CD8-positive, alpha-beta memory T cell (primary cell): Measurements from ENCODE around the gene COL1A1. TPM values are rescaled to one million over a fixed set of nuclear protein-coding genes. Genes with fewer than 3 reads are reported as not detected.

Experiments used
- CTCF ChIA-PET: fragments of 350-600 bp; sonication (Branson Sonifier 250); formaldehyde crosslinking; loops from one replicate; lab custom pipeline; 2021; ENCODE audit warnings: antibody characterized with exemption; lab: Charles Lee
- POLR2A ChIA-PET: fragments of 350-600 bp; sonication (Branson Sonifier 250); formaldehyde crosslinking; loops from one replicate; lab custom pipeline; 2021; ENCODE audit warnings: antibody characterized with exemption; lab: Charles Lee
- DNase-seq, 5 donors: peaks; one replicate each; pipeline versions ENCODE4 v3.0.0 to v3.0.0-alpha.2; 2020 to 2022; ENCODE audit warnings: mixed read lengths in 1 of 5
- H3K27ac ChIP-seq: one replicate; pipeline ENCODE4 v1.7.0; 2013; ENCODE audit warnings: low read depth, mild to moderate bottlenecking, low read length, moderate library complexity
- H3K27me3 ChIP-seq: 2 replicates; pipeline ENCODE4 v1.7.0; 2013; ENCODE audit warnings: low read length, mild to moderate bottlenecking; ENCODE audit not compliant: insufficient read depth, poor library complexity, severe bottlenecking
- H3K36me3 ChIP-seq: 2 replicates; pipeline ENCODE4 v1.7.0; 2013; ENCODE audit warnings: mild to moderate bottlenecking, low read length, moderate library complexity; ENCODE audit not compliant: insufficient read depth
- H3K4me1 ChIP-seq: 2 replicates; pipeline ENCODE4 v1.7.0; 2013; ENCODE audit warnings: mild to moderate bottlenecking, low read length, moderate library complexity; ENCODE audit not compliant: insufficient read depth
- H3K4me3 ChIP-seq: 2 replicates; pipeline ENCODE4 v1.7.0; 2013; ENCODE audit warnings: mild to moderate bottlenecking, low read length
- H3K9me3 ChIP-seq: 2 replicates; pipeline ENCODE4 v1.7.0; 2013; ENCODE audit warnings: mild to moderate bottlenecking, low read length
- H3K27ac Mint-ChIP-seq, 8 donors: one replicate each; pipeline ENCODE4 v1.8.0; 2020 to 2021; ENCODE audit warnings: mixed read lengths in 8 of 8, mild to moderate bottlenecking in 6 of 8, inconsistent platforms in 3 of 8, moderate library complexity in 3 of 8
- H3K27me3 Mint-ChIP-seq, 2 donors: one replicate each; pipeline ENCODE4 v1.8.0; 2020 to 2021; ENCODE audit warnings: mixed read lengths in 2 of 2, mild to moderate bottlenecking in 1 of 2, moderate library complexity in 1 of 2
- H3K36me3 Mint-ChIP-seq, 3 donors: one replicate each; pipeline ENCODE4 v1.8.0; 2020 to 2021; ENCODE audit warnings: mixed read lengths in 3 of 3, inconsistent platforms in 1 of 3, mild to moderate bottlenecking in 1 of 3
- H3K4me1 Mint-ChIP-seq, 3 donors: one replicate each; pipeline ENCODE4 v1.8.0; 2020 to 2021; ENCODE audit warnings: mixed read lengths in 3 of 3, inconsistent platforms in 1 of 3, mild to moderate bottlenecking in 1 of 3
- H3K4me3 Mint-ChIP-seq, 7 donors: one replicate each; pipeline ENCODE4 v1.8.0; 2020 to 2021; ENCODE audit warnings: mixed read lengths in 7 of 7, mild to moderate bottlenecking in 6 of 7, moderate library complexity in 4 of 7, inconsistent platforms in 2 of 7
- H3K9me3 Mint-ChIP-seq, 5 donors: one replicate each; pipeline ENCODE4 v1.8.0; 2020 to 2022; ENCODE audit warnings: mixed read lengths in 5 of 5, mild to moderate bottlenecking in 3 of 5, moderate library complexity in 2 of 5, inconsistent platforms in 1 of 5
- polyA plus RNA-seq: library from polyadenylated mRNA; unstranded; fragments of 300-500 nt; fragmentation: Illumina TruSeq; gene quantifications from one replicate; pipeline ENCODE4 v1.2.3, GENCODE V29; 2021
- total RNA-seq, 2 experiments: library from RNA; stranded (reverse); gene quantifications; one replicate each; pipeline ENCODE4 v1.2.3, GENCODE V29; 2021

The COL1A1 gene
- total and polyA plus RNA-seq, 3 experiments from 2014 or later = 0.39 to 0.42 TPM; not detected in 1

DNA sequence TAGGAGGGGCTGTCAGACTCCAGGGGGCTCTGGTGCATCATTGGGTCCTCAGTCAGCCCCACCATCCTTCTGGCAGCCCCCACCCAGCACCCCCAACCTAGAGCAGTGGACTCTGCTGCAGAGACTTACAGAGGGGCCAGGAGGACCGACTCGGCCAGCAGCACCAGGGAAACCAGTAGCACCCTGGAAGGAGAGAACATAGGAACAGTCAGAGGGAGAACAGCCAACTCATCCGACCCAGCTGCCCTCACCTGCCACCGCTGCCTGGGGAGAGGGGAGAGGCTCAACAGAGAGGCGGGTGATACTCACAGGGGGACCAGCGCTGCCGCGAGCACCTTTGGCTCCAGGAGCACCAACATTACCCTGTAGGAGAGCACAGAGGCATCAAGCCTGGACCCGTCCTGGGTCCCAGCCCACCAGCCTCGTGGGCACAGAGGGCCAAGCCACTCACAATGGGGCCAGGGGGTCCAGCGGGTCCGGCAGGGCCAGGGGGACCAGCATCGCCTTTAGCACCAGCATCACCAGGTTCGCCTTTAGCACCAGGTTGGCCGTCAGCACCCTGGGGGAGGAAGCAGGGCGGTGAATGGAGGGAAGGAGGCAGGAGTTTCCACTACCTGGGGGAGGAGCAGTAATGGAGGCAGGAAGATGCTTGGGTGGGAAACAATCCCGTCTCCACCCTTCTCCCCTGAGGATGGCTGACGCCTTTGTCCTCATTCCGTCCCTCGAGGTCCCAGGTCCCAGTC lies 11.7 kb downstream of the COL1A1 start:
- H3K27me3 Mint-ChIP-seq = peaks cover 0 to 2% of the 10 kb centered on the region in 2 donors
- H3K9me3 ChIP-seq = no peaks in the 10 kb centered on the region
- no peaks in the 10 kb centered on the region for H3K27me3 ChIP-seq
- no peak for DNase-seq
- H3K27ac ChIP-seq = no peak overlapping the region
- no peaks in the 10 kb centered on the region for H3K36me3 Mint-ChIP-seq
- H3K36me3 ChIP-seq = no peaks in the 10 kb centered on the region
- no peak overlapping the region for H3K4me3 Mint-ChIP-seq
- H3K4me1 ChIP-seq = no peaks in the 10 kb centered on the region
- no peaks in the 10 kb centered on the region for H3K9me3 Mint-ChIP-seq
- H3K4me3 ChIP-seq = no peak overlapping the region
- peaks cover 0 to 2% (median 0%) of the 10 kb centered on the region in 3 donors for H3K4me1 Mint-ChIP-seq
- H3K27ac Mint-ChIP-seq = no peak overlapping the region
- POLR2A ChIA-PET = no interaction called here
- CTCF ChIA-PET = no interaction called here

DNA sequence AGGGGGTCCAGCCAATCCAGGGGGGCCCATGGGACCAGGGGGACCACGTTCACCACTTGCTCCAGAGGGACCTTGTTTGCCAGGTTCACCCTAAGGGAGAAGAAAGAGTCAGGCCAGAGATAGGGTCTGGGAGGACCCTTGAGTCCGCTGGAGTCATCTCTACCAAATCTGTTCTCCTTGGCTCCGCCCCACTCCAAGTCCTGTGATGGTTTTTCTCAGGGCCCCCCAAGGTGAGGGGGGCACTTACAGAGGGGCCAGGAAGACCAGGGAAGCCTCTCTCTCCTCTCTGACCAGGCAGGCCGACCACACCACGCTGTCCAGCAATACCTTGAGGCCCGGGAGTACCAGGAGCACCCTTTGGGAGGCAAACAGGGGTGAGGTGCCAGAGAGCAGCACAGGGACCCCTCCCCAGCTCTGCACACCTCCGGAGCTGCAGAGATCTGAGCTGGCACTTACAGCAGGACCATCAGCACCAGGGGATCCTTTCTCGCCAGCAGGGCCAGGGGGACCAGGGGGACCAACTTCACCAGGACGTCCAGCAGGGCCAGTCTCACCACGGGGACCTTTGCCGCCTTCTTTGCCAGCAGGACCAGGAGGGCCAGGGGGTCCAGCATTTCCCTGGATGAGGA lies 12.4 kb downstream of the COL1A1 start:
- H3K4me3 ChIP-seq = no peak overlapping the region
- Mint-ChIP-seq H3K9me3 (no peaks in the 10 kb centered on the region), H3K4me1 (peaks cover 2 to 7% (median 2%) of the 10 kb centered on the region in 3 donors), H3K27ac (no peak overlapping the region), H3K4me3 (peak overlapping the region in 1 of 7 donors; percentile 36), H3K27me3 (peaks cover 0 to 2% of the 10 kb centered on the region in 2 donors), H3K36me3 (no peaks in the 10 kb centered on the region)
- H3K9me3 ChIP-seq = no peaks in the 10 kb centered on the region
- DNase-seq = no peak
- ChIA-PET CTCF (no interaction called here), POLR2A (no interaction called here)
- no peaks in the 10 kb centered on the region for H3K36me3 ChIP-seq
- no peak overlapping the region for H3K27ac ChIP-seq
- no peaks in the 10 kb centered on the region for H3K27me3 ChIP-seq
- peaks cover 4% of the 10 kb centered on the region for H3K4me1 ChIP-seq

DNA sequence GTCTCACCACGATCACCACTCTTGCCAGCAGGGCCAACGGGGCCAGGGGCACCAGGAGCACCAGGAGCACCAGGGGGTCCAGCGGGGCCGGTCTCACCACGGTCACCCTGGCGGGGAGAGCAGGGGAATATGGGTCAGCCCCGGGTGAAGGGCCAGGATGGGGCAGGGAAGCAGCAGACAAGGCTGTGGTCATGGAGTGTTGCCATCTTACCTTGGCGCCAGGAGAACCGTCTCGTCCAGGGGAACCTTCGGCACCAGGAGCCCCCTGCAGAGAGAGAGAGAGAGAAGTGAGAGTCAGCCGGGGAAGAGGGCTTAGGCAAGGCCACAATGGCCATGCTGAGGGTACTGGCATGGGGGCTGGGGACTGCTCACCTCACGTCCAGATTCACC lies 12.9 kb downstream of the COL1A1 start:
- no peak overlapping the region for H3K27ac ChIP-seq
- POLR2A ChIA-PET = no interaction called here
- H3K27me3 ChIP-seq = no peaks in the 10 kb centered on the region
- H3K4me3 Mint-ChIP-seq = peak overlapping the region in 1 of 7 donors; percentile 36
- DNase-seq = no peak
- no peaks in the 10 kb centered on the region for H3K36me3 Mint-ChIP-seq
- no peaks in the 10 kb centered on the region for H3K36me3 ChIP-seq
- H3K4me3 ChIP-seq = no peak overlapping the region
- CTCF ChIA-PET = interaction anchor here (0.9 to 1.1 kb wide), 2 partner anchors 12 to 38 kb away, joined by 3 read pairs; partner anchors contain the start of gene PPP1R9B
- H3K4me1 ChIP-seq = peaks cover 9% of the 10 kb centered on the region
- no peaks in the 10 kb centered on the region for H3K9me3 Mint-ChIP-seq
- peaks cover 0 to 3% of the 10 kb centered on the region in 2 donors for H3K27me3 Mint-ChIP-seq
- H3K4me1 Mint-ChIP-seq = peaks cover 7 to 12% (median 7%) of the 10 kb centered on the region in 3 donors
- H3K27ac Mint-ChIP-seq = no peak overlapping the region
- no peaks in the 10 kb centered on the region for H3K9me3 ChIP-seq

DNA sequence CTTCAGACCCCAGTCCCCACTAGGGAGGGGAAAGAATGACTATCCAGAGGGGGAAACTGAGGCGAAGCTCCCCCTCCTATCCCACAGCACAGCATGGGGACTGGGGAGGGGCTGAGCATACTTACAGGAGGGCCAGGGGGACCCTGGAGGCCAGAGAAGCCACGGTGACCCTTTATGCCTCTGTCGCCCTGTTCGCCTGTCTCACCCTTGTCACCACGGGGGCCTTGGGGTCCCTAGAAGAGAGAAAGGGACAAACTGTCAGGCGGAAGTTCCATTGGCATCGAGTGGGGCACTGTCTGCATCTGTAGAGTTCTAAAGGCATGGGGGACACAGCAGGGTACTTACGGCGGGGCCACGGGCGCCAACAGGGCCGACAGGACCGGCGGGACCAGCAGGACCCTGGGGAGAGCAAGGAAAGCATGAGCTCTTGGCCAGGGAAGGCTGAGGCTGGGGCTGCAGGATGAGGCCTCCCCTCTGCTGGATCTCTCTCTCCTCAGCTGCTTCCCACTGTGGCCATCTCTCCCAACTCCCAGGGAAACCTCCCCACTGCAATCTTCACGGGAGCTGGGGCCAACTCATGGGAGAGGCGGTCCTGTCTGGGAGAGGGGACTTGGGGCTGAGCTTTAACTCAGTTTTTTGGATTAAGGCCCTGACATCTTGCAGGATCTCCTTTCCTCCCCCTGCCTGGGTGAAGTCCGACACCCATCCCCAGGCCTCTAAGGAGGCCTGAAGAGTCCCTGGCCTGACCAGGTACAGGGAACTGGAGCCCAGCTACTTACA lies 13.5 kb downstream of the COL1A1 start:
- Mint-ChIP-seq H3K4me1 (peaks cover 9 to 16% (median 11%) of the 10 kb centered on the region in 3 donors), H3K9me3 (no peaks in the 10 kb centered on the region), H3K27me3 (peaks cover 0 to 3% of the 10 kb centered on the region in 2 donors), H3K27ac (no peak overlapping the region), H3K4me3 (no peak overlapping the region), H3K36me3 (no peaks in the 10 kb centered on the region)
- CTCF ChIA-PET = interaction anchor here (0.9 to 1.1 kb wide), 2 partner anchors 12 to 38 kb away, joined by 3 read pairs; partner anchors contain the start of gene PPP1R9B
- POLR2A ChIA-PET = no interaction called here
- Histone ChIP-seq H3K27me3 (no peaks in the 10 kb centered on the region), H3K9me3 (no peaks in the 10 kb centered on the region), H3K27ac (no peak overlapping the region), H3K4me3 (no peak overlapping the region), H3K4me1 (peaks cover 13% of the 10 kb centered on the region), H3K36me3 (no peaks in the 10 kb centered on the region)
- DNase-seq = no peak

DNA sequence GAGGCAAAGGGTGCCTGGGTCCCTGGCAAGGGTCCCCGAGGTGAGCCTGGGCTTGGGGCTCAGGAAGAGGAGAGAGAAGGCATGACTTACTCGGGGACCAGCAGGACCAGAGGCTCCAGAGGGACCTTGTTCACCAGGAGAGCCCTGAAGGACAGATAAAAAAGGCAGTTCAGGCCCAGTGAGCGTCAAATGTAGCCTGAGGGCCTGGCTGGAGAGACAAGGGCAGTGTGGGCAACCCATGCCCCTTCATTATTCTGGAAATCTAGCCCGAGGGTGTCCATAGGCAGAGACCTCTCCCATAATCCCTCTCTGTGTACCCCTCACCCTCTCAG lies 14.1 kb downstream of the COL1A1 start:
- Histone ChIP-seq H3K36me3 (no peaks in the 10 kb centered on the region), H3K9me3 (no peaks in the 10 kb centered on the region), H3K4me1 (peaks cover 13% of the 10 kb centered on the region), H3K27me3 (no peaks in the 10 kb centered on the region), H3K4me3 (no peak overlapping the region), H3K27ac (no peak overlapping the region)
- H3K4me1 Mint-ChIP-seq = peaks cover 11 to 20% (median 16%) of the 10 kb centered on the region in 3 donors
- DNase-seq = no peak
- H3K27me3 Mint-ChIP-seq = peaks cover 0 to 3% of the 10 kb centered on the region in 2 donors
- H3K36me3 Mint-ChIP-seq = no peaks in the 10 kb centered on the region
- POLR2A ChIA-PET = no interaction called here
- H3K4me3 Mint-ChIP-seq = no peak overlapping the region
- no peaks in the 10 kb centered on the region for H3K9me3 Mint-ChIP-seq
- peak overlapping the region in 1 of 8 donors; percentile 86 for H3K27ac Mint-ChIP-seq
- CTCF ChIA-PET = interaction anchor here (0.9 to 1.1 kb wide), 2 partner anchors 13 to 37 kb away, joined by 3 read pairs; partner anchors contain the start of gene PPP1R9B

DNA sequence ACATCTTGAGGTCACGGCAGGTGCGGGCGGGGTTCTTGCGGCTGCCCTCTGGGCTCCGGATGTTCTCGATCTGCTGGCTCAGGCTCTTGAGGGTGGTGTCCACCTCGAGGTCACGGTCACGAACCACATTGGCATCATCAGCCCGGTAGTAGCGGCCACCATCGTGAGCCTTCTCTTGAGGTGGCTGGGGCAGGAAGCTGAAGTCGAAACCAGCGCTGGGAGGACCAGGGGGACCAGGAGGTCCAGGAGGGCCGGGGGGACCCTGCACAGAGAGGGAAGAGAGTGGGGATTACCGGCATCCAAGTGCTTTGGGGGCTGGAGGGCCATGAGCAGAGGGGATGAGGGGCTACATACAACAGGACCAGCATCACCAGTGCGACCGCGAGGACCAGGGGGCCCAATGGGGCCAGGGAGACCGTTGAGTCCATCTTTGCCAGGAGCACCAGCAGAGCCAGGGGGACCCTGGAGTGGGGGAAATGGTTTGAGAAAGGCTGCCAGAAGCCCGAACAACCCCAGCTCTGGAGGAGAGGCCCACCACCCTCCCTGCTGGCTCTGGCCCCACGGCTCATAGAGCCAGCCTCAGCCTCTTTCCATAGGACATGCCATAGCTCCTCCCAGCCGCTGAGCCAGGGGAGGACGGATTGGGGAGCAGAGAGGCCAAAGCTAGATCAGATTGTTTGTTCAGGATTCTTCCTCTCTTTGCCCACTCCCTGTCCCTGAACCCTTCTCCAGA lies 14.6 kb downstream of the COL1A1 start:
- ChIA-PET POLR2A (no interaction called here), CTCF (no interaction called here)
- Mint-ChIP-seq H3K9me3 (no peaks in the 10 kb centered on the region), H3K36me3 (no peaks in the 10 kb centered on the region), H3K4me1 (peaks cover 11 to 20% (median 16%) of the 10 kb centered on the region in 3 donors), H3K27me3 (peaks cover 0 to 3% of the 10 kb centered on the region in 2 donors), H3K27ac (peak overlapping the region in 1 of 8 donors; percentile 86), H3K4me3 (no peak overlapping the region)
- Histone ChIP-seq H3K36me3 (no peaks in the 10 kb centered on the region), H3K4me1 (peaks cover 13% of the 10 kb centered on the region), H3K27ac (no peak overlapping the region), H3K27me3 (no peaks in the 10 kb centered on the region), H3K9me3 (no peaks in the 10 kb centered on the region), H3K4me3 (no peak overlapping the region)
- DNase-seq = no peak

GRCh38 chr17:50185631-50186471 lies 15.6 kb downstream of the COL1A1 start:
- H3K4me3 ChIP-seq = no peak overlapping the region
- no peak for DNase-seq
- no peaks in the 10 kb centered on the region for H3K9me3 ChIP-seq
- CTCF ChIA-PET = no interaction called here
- peaks cover 13% of the 10 kb centered on the region for H3K4me1 ChIP-seq
- no peaks in the 10 kb centered on the region for H3K9me3 Mint-ChIP-seq
- H3K36me3 Mint-ChIP-seq = no peaks in the 10 kb centered on the region
- no peak overlapping the region for H3K27ac Mint-ChIP-seq
- POLR2A ChIA-PET = no interaction called here
- H3K27me3 ChIP-seq = no peaks in the 10 kb centered on the region
- H3K4me1 Mint-ChIP-seq = peaks cover 11 to 20% (median 16%) of the 10 kb centered on the region in 3 donors
- H3K36me3 ChIP-seq = no peaks in the 10 kb centered on the region
- H3K27ac ChIP-seq = no peak overlapping the region
- no peak overlapping the region for H3K4me3 Mint-ChIP-seq
- H3K27me3 Mint-ChIP-seq = peaks cover 0 to 3% of the 10 kb centered on the region in 2 donors
